SH-SY5Y (cell line): Measurements from ENCODE around the gene POLR3E.

Experiments
- GATA2 ChIP-seq: IDR thresholded peaks from 2 replicates; pipeline ENCODE4 v1.6.1; 2011; ENCODE audit warnings: mild to moderate bottlenecking, low read depth, low read length
- GATA3 ChIP-seq: IDR thresholded peaks from 2 replicates; pipeline ENCODE4 v1.6.1; 2011; ENCODE audit warnings: low read depth, mild to moderate bottlenecking, low read length, moderate library complexity

DNA sequence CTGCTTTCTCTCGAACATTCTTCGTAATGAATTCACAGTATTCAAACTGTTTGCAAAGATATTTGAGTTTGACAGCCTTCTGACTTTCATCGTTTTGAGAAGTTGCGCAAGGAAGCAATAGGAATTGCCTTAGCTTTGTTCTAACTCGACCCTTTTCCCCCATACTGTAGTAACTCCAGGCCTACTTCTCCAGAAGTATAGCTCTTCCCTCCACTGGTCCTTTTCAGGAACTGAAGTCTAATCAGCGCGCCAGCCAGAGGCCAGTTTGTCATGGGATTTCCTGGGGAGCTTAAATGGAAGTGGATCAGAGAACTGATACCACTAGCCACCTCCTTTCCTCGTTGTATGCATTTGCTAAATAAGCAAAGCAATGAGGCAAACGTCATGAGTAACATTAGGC is 49.3 kb downstream of the POLR3E start:
- TF ChIP-seq GATA3: no peak
- no peak for TF ChIP-seq GATA2
